NCI-H146 treated with DMSO at 0.1 percent for 48 hours (cell line): ENCODE results near the gene C10orf105.

ENCODE experiments used
- DNase-seq: peaks from one replicate; lab custom pipeline; 2025; ENCODE audit not compliant: unreplicated experiment; lab: John Stamatoyannopoulos, UW

Gene C10orf105

DNA sequence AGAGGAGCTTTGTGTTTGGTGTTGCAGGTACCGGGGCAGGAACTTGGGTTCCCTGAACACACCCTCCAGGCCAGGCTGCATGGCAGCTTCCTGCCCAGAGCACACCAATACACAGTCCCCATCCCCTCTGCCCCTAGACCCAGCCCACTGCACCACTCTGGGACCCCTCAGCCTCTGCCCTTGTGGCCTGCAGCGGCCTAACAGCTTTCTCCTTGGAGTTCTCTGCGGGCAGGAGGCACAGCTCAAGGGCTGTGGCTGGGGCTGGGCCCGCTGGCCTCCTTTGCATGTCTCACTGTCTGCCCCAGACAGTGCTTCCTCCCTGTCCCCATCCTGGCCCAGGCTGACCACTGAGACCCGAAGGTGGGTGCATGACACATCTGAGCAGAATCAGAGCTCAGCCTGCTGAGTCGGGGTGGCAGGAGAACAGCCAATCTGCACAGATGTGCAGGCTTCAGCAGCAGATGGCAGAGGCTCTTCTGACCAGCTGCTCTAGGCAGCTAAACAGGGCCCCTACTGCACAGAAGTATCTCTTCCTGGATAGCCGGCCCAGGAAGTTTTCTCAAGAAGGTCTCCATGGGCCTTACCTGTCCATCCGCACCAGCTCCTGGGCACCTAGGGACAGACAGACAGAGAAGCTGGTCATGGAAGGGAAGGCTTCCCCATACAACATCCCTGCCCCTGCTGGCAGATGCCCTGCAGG is 33.0 kb upstream of the C10orf105 start:
- DNase-seq = no peak

DNA sequence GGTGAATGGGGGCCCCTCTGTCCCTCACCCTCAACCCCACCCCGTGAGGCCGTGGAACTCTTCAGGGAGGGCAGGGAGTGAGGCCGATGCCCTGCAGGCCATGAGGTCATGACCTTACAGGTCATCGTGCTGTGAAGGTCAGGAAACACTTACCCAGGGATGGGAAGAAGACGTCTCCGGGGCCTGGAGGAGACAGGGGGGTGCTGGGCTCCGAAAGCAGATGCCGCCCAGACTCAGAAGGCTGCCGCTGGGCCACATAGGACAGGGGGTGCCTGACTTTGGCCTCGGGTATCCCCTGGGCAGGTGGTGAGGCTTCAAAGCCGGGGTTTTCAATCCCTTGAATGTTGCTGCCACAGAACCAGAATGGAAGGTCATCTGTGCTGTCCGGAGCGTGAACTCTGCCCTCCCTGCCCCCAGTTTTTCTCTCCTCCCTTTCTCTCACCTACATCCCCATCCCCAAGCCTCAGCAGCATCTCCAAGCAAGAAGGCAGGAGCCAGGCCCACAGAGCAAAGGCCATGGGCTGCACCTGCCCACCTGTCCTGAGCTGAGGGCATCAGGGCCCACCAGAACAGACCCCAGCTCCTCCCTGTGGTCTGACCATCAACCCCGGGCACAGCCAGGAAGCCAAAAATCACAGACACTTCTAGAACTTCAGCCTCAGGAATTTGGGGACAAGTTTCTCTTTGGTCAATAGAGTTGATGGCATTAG is 32.1 kb upstream of the C10orf105 start:
- no peak for DNase-seq

GRCh38 chr10:71750986-71751385 is 31.4 kb upstream of the C10orf105 start:
- no peak for DNase-seq

GRCh38 chr10:71750124-71750841 is 30.7 kb upstream of the C10orf105 start:
- no peak for DNase-seq

- no peak for DNase-seq
Observed at GRCh38 chr10:71749396-71749795, 29.8 kb upstream of the C10orf105 start.

GRCh38 chr10:71748671-71749191 is 29.2 kb upstream of the C10orf105 start:
- DNase-seq = no peak

GRCh38 chr10:71747551-71748523 is 28.3 kb upstream of the C10orf105 start:
- no peak for DNase-seq

DNA sequence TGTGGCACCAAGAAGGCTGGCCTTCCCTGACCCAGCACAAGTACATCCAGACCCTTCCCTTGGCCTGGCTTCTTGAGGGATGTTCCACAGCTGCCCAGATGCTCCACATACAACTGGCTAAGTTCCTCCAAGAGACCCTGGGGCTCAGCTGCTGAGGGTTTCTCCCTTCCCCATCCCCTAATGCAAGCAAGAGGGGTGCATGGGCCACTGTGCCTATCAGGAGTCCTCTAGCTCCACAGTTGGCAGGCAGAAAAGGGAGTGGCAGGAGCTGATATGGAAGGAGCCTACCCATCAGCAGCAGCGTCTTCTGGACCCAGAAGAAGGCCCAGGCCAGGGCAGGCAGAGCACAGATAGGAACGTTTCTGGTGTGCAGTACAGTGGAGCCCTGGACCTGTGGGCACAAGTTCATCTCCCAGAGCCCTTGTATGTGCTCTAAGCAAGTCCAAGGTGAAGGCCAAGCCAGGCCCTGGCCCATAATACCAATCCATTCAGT is 27.5 kb upstream of the C10orf105 start:
- no peak for DNase-seq

DNA sequence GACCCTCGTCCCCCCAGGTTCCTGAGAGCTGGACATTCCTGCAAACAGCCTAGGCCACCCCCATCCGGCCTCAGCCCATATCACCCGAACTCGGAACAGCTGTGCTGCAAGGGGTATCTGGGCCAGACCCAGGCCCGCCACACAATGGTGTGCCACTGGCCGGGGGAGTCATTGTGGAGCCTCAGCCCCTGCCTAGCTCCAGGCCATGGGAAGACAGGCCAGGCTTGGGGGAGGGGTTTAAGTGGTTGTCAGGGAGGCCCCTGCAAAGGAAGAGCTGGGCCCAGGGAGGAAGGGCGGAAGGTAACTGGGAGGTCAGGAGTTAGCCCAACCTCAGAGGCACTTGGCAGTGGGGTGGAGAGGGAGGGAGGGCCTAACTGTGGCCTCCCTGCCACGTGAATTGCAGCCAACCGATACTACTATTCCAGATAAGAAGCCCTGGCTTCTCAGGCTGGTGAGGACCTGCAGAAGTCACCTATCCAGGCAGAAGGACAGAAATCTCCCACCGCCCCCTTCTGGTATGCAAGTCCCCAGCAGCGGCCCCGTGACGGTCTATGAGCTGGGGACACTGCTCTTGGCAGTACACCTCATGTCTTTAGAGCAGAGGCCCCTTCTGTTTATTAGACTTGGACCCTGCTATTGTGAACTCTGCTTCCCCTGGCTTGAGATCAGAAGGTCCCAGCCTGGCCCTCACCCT is 26.9 kb upstream of the C10orf105 start:
- DNase-seq = no peak

DNA sequence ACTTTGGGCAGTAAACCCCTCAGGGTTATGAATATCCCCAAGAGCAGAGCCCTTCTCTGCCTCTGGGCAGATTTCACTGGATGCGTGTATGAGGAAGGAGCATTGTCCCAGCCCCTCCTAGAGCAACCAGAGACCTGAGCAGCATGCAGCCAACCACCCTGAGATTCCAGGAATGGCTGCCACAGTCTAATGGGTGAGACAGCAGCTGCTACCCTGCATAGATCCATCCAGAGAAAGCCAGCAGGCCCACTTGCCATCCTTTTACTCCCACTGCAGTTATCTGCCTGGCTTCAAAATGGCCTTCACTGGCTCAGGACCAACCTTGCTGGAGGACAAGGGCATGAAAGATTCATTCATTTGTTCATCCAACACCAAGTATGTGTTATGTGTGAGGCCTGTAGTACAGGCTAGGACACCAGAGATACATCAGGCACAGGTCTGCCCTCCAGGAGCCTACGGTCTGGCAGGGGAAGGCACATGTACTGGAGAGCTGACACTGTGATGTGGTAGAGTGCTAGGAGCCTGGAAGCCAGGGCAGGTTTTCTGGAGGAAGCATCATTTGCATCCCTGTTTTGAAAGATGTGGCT is 26.2 kb upstream of the C10orf105 start:
- no peak for DNase-seq

- no peak for DNase-seq
Observed at GRCh38 chr10:71744897-71745663, 25.5 kb upstream of the C10orf105 start.

DNA sequence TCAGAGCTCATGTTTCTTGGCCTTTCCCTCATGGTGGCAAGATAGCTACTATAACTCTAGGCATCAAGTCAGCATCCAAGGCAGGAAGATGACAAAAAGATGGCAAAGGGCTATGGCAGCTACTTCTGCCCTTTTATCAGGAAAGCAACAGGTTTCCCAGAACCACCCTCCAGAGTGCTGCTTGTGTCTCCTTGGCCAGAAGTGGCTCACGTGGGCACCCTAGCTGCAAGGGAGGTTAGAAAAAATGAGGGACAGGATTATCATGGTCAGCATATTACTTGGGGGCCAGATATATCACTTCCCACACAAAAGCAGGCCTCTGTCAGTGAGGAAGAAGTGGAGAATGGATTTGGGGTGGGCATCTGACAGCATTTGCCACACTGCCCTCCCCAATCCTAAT is 24.3 kb upstream of the C10orf105 start:
- DNase-seq = no peak

DNA sequence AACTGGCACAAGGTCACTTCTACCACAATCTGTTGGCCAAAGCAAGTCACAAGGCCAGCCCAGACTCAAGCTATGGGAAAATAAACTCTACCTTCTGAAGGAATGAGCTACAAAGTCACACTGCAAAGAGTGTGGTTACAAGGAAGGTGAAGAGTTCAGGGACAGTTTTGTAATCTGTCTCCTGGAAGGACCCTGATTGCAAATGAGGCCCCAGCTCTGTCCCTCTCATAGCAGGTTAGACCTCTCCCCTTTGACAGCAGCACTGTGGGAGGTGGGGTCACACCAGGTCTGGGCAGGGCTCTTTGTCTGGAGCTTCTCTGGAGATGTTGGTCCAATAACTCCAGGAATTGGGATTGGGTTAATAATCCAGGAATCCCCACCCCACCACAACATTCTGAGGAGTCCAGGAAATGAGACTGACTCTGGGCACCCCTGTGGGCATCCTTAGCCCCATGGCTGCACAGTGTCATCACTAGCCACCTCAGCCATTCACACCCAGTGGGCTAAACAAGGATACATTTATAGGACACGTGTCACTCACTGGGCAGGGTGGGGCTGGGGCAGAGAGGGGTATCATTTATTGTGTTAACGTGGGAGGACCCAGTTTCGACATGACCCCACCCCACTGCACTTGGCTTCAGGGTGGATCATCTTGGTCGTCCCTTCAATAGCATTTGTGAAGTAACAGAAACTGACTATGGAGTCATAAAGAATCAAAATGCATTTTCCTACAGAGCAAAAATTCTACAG is 23.7 kb upstream of the C10orf105 start:
- no peak for DNase-seq

DNA sequence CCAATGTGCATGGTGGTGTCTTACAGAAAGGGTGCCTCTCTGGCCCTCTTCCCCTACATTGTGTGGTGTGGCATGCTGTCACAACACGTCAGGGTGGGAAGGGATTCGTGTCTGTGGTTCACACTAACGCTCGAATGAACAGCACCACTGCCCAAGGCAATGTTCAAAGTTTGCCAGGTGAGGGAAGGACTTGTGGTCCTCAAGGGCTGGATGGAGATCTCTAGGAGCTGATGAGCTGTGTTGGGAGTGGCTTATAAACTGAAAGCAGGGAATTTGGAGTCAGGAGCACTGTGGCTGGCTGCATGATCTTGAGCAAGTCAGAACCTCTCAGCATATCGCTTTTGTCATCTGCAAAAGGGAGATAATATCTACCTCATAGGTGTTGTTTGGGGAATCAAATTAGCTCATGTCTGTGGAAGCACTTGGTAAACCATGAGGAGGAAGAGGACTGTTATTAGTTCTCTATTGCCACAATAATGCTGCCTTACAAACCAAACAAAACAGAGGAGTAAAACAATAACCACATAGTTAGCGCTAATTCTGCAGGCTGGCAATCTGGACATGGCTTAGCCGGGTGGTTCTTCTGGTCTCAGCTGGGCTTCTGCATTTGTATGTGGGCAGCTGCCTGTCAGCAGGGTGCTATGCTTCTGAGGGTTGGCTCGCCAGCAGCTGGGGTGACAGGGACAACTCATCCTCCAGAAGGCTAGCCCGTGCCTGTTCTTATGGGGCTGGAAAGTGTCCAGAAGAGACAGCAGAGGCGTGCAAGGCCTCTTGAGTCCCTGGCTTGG is 22.9 kb upstream of the C10orf105 start:
- DNase-seq = no peak

DNA sequence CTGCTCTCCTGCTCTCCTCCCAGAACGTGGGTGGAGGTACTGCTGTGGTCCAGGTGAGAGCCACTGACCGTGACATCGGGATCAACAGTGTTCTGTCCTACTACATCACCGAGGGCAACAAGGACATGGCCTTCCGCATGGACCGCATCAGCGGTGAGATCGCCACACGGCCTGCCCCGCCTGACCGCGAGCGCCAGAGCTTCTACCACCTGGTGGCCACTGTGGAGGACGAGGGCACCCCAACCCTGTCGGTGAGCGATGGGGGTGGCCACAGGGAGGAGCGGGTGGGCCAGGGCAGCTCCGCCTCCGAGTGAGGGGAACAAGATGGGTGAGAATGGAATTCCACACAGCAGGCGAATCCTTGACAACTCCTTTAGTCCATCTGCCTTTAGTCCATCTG is 22.1 kb upstream of the C10orf105 start:
- no peak for DNase-seq

GRCh38 chr10:71741029-71741428 is 21.5 kb upstream of the C10orf105 start:
- DNase-seq = no peak

GRCh38 chr10:71740069-71740653 is 20.6 kb upstream of the C10orf105 start:
- no peak for DNase-seq
